GM18508 (cell line): ENCODE measurements around the gene VENTX.
"Not testable (repeated sequence)": the region's sequence is repeated elsewhere in the genome, so short reads cannot be mapped to it uniquely, and the experiment has no call there.

Experiments used
- ATAC-seq: cut with Tn5 transposase; IDR thresholded peaks from one replicate; pipeline ENCODE4 v1.9.1; 2021; ENCODE audit warnings: moderate number of reproducible peaks; ENCODE audit not compliant: insufficient read depth, unreplicated experiment

The VENTX gene

GRCh38 chr10:133213641-133214467 is 23.8 kb upstream of the VENTX start:
- ATAC-seq, result no peak

DNA sequence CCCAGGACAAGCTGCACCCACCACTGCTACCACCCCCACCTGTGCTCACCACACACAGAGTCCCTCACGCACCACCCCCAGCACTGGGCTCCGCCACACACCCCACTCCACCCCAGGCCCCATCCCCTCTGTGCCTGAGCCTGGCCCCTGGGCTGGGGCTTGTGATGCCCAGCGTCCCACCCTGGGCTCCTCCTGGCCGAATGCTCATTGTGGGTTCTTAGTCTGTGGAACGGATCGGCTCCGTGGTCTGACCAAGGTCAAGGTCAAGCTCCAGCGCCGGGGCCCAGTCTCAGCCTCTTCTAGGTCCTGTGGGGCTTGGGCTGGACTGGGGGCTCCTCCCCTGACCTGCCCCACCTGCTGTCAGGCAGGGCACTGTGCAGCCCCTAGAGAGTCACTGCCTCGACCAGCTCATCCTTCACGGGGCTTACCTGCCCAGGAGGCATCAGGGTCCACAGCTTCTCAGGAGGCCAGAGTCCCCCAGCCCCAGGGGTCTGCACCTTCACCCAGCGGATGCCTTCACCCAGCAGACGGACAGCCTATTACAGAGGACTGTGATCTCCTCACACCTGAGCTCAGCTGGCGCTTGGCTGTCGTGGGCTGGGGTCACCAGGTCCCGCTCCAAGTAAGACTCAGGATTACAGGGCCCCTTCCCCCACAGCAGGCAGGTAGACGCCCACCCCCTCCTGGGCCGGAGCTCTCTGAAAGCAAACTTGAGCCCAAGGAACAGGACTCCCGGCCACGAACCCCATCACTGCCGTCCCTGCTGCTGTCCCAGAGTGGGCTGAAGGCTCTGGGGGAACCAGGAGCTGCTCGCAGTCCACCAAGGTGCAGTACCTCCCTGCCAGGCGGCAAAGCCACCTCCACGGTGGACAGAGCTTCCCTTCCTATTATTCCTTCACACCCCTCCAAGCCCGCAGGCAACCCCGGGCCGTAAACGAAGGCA is 22.9 kb upstream of the VENTX start:
- ATAC-seq, result no peak

DNA sequence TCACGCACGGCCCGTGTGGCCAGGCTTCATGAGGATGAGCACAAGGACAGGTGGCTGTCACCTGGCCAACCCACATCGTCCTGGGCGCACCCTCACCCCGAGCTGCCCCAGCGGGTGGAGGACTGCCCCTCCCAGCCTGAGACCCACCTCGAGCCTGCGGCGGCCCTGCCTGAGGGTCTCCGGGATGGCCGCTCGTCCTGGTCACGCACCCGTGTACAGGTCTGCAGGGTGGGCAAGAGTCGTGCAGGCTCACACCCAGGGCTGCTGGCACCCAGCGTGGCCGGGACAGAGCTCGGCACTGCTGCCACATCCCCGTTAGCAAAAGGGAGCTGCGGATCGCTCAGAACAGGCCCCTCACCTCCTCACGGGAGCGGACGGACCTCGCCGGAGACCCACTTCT is 22.1 kb upstream of the VENTX start:
- no peak for ATAC-seq

- no peak for ATAC-seq
Observed at GRCh38 chr10:133216776-133217175, 20.9 kb upstream of the VENTX start.

- ATAC-seq, result no peak
Observed at GRCh38 chr10:133217800-133218589, 19.7 kb upstream of the VENTX start.

DNA sequence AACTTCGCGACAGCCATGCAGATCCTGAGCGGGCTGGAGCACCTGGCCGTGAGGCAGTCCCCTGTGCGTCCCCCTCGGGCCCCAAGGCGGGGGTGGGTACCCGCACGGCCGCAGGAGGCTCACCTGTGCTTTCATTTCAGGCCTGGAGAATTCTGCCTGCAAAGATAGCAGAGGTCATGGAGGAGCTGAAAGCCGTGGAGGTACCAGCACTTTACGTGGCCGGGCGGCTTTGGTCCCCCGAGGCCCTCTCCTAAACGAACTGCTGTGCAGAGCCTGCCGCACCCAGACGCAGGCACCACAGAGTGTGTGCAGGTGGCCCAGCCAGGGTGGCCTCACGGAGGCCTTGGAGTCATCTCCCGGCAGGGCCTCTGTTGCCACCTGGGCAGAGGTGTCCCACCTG is 18.8 kb upstream of the VENTX start:
- no peak for ATAC-seq

- no peak for ATAC-seq
Observed at GRCh38 chr10:133219782-133220181, 17.9 kb upstream of the VENTX start.

- ATAC-seq, result no peak
Observed at GRCh38 chr10:133221331-133221730, 16.3 kb upstream of the VENTX start.

GRCh38 chr10:133221756-133222155 is 15.9 kb upstream of the VENTX start:
- ATAC-seq, result not testable (repeated sequence)

DNA sequence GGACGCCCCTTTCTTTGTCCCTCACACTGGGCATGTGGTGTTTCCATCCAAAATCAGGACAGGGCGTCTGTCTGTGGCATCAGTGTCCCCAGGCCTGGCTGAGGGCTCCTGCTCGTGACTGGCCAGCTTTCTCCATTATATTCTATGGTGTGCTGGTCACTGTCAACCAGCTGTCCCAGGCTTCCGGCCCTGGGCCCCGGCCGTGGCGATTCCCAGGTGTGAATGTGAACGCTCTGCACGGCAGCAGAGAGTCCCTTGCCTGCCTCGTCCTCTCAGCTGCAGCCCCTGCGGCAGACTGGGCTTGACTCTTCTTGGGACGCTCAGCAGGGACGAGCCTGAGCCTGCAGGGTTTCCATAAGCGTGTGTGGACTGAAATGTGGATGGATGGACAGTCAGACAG is 13.6 kb upstream of the VENTX start:
- no peak for ATAC-seq

DNA sequence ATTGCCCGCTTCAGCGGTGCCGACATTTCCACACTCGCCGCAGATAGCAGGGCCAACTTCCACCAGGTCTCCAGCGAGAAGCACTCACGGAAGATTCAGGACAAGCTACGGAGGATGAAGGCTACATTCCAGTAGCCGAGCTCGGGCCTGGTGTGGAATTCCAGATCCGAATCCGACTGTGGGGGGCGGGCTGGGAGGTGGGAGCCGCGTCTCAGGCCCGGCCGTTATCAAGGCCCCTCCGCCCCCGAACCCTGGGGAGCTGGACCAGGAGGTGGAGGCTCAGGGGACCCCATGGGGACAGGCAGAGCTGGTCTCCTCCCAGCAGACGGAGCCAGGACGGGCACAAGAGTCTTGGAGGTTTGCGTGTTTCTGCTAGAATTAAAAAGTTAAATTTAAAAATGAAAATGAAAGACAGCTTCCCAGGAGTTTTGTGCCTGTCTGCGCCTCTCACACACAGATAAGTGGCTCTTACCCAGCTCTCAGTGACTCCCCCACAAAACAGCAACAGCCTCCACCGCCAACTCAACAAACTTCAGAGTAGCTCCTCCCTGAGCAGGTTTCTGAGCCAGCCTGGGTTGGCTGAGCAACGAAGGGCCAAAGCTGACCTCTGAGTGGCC is 12.8 kb upstream of the VENTX start:
- ATAC-seq, result no peak

- ATAC-seq, result no peak
Observed at GRCh38 chr10:133225707-133226191, 11.9 kb upstream of the VENTX start.

DNA sequence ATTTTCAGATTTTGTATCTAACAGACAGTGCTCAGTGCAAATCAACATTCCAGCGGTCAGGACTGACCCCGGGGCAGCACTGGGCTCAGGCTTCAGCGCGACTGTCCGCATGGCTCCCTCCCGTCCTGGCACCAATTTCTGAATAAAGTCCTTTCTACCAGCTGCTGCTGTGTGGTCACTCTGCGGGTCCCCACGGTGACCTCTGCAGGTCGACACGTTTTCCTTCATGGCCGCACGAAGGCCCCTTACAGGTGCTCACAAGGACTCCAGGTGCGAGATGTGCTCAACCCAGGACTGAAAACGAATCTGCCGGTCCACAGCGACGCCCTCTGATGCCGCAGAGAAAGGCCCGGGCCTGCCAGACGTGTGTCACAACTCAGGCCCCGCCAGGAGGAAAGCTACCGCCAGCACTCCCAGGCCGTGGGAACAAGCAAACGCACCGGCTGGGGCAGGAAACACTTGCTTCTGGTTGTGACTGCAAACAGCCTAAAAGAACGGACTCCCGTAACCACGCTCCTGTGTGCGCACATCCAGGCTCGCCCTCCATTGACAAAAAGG is 11.3 kb upstream of the VENTX start:
- ATAC-seq, result no peak

GRCh38 chr10:133227256-133227655 is 10.4 kb upstream of the VENTX start:
- no peak for ATAC-seq

- no peak for ATAC-seq
Observed at GRCh38 chr10:133229265-133230043, 8.2 kb upstream of the VENTX start.

GRCh38 chr10:133230044-133230361 is 7.7 kb upstream of the VENTX start, which contains the start of gene UTF1:
TSS of gene UTF1 (plus strand) at chr10:133230217. CDS start at chr10:133230289, 72 bp downstream.
- no peak for ATAC-seq

DNA sequence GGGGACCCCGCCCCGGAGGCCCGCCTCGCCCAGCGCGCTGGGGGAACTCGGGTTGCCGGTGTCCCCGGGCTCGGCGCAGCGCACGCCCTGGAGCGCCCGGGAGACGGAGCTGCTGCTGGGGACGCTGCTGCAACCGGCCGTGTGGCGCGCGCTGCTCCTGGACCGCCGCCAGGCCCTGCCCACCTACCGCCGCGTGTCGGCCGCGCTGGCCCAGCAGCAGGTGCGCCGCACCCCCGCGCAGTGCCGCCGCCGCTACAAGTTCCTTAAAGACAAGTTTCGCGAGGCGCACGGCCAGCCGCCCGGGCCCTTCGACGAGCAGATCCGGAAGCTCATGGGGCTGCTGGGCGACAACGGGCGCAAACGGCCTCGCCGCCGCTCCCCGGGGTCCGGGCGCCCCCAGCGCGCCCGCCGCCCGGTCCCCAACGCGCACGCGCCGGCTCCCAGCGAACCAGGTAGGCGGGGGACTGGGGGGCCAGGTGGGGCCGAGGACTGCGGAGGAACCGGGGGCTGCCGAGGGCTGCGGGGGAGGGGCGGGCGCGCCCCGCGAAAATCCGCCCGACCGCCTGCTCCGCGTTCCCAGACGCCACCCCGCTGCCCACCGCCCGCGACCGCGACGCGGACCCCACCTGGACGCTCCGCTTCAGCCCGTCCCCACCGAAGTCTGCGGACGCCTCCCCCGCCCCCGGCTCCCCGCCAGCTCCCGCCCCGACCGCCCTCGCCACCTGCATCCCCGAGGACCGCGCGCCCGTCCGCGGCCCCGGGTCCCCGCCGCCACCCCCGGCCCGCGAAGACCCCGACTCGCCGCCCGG is 7.1 kb upstream of the VENTX start:
- no peak for ATAC-seq
